CD4-positive, alpha-beta memory T cell (primary cell): ENCODE data around the gene ZNRF4. TPM values are rescaled to one million over a fixed set of nuclear protein-coding genes. Genes with fewer than 3 reads are reported as not detected.

Source experiments
- CTCF ChIA-PET: fragments of 350-600 bp; sonication (Branson Sonifier 250); formaldehyde crosslinking; loops from one replicate; lab custom pipeline; 2021; ENCODE audit warnings: inconsistent platforms; ENCODE audit not compliant: partially characterized antibody; lab: Charles Lee
- POLR2A ChIA-PET: fragments of 350-600 bp; sonication (Branson Sonifier 250); formaldehyde crosslinking; loops from one replicate; lab custom pipeline; 2021; ENCODE audit not compliant: partially characterized antibody; lab: Charles Lee
- DNase-seq, 5 donors: peaks; one replicate each; pipeline versions ENCODE4 v3.0.0 to v3.0.0-alpha.2; 2020 to 2022; ENCODE audit warnings: mixed read lengths in 1 of 5
- H3K27ac ChIP-seq: one replicate; pipeline ENCODE4 v1.7.0; 2013; ENCODE audit warnings: low read depth, low read length
- H3K27me3 ChIP-seq: 2 replicates; pipeline ENCODE4 v1.7.0; 2013; ENCODE audit warnings: mild to moderate bottlenecking, low read length, moderate library complexity; ENCODE audit not compliant: insufficient read depth
- H3K36me3 ChIP-seq: 2 replicates; pipeline ENCODE4 v1.7.0; 2013; ENCODE audit warnings: mild to moderate bottlenecking, low read length, moderate library complexity; ENCODE audit not compliant: insufficient read depth
- H3K4me1 ChIP-seq: 2 replicates; pipeline ENCODE4 v1.7.0; 2013; ENCODE audit warnings: mild to moderate bottlenecking, low read length, moderate library complexity; ENCODE audit not compliant: insufficient read depth
- H3K4me3 ChIP-seq, 2 donors: one replicate each; pipeline ENCODE4 v1.7.0; 2013; ENCODE audit warnings: low read length in 2 of 2, mild to moderate bottlenecking in 1 of 2
- H3K9me3 ChIP-seq, 2 donors: one replicate each; pipeline ENCODE4 v1.7.0; 2013; ENCODE audit warnings: low read length in 2 of 2, control low read depth in 1 of 2; ENCODE audit not compliant: control insufficient read depth in 1 of 2
- H3K27ac Mint-ChIP-seq, 7 donors: one replicate each; pipeline ENCODE4 v1.8.0; 2020 to 2021; ENCODE audit warnings: mixed read lengths in 7 of 7, mild to moderate bottlenecking in 6 of 7, inconsistent platforms in 3 of 7, moderate library complexity in 3 of 7
- H3K27me3 Mint-ChIP-seq, 2 donors: one replicate each; pipeline ENCODE4 v1.8.0; 2020 to 2021; ENCODE audit warnings: mixed read lengths in 2 of 2
- H3K36me3 Mint-ChIP-seq, 2 donors: one replicate each; pipeline ENCODE4 v1.8.0; 2020 to 2021; ENCODE audit warnings: mixed read lengths in 2 of 2, inconsistent platforms in 1 of 2, mild to moderate bottlenecking in 1 of 2
- H3K4me1 Mint-ChIP-seq, 4 donors: one replicate each; pipeline ENCODE4 v1.8.0; 2020 to 2021; ENCODE audit warnings: mixed read lengths in 4 of 4, mild to moderate bottlenecking in 1 of 4
- H3K4me3 Mint-ChIP-seq, 8 donors: one replicate each; pipeline ENCODE4 v1.8.0; 2020 to 2021; ENCODE audit warnings: mixed read lengths in 8 of 8, mild to moderate bottlenecking in 7 of 8, moderate library complexity in 6 of 8, inconsistent platforms in 3 of 8
- H3K9me3 Mint-ChIP-seq, 8 donors: one replicate each; pipeline ENCODE4 v1.8.0; 2020 to 2021; ENCODE audit warnings: mixed read lengths in 8 of 8, mild to moderate bottlenecking in 5 of 8, inconsistent platforms in 3 of 8, moderate library complexity in 1 of 8
- intact Hi-C: fragments of 100-400 bp; cut with micrococcal nuclease; formaldehyde crosslinking; loops from one replicate; pipeline ENCODE4 v1.15.1; 2023
- polyA plus RNA-seq, 2 donors: library from polyadenylated mRNA; unstranded; fragments of 300-500 nt; fragmentation: Illumina TruSeq; gene quantifications; one replicate each; pipeline ENCODE4 v1.2.3, GENCODE V29; 2021
- total RNA-seq, 2 experiments: library from RNA; stranded (reverse); gene quantifications; one replicate each; pipeline ENCODE4 v1.2.3, GENCODE V29; 2021

ZNRF4 gene
- total and polyA plus RNA-seq, 4 experiments from 2014 or later: not detected

DNA sequence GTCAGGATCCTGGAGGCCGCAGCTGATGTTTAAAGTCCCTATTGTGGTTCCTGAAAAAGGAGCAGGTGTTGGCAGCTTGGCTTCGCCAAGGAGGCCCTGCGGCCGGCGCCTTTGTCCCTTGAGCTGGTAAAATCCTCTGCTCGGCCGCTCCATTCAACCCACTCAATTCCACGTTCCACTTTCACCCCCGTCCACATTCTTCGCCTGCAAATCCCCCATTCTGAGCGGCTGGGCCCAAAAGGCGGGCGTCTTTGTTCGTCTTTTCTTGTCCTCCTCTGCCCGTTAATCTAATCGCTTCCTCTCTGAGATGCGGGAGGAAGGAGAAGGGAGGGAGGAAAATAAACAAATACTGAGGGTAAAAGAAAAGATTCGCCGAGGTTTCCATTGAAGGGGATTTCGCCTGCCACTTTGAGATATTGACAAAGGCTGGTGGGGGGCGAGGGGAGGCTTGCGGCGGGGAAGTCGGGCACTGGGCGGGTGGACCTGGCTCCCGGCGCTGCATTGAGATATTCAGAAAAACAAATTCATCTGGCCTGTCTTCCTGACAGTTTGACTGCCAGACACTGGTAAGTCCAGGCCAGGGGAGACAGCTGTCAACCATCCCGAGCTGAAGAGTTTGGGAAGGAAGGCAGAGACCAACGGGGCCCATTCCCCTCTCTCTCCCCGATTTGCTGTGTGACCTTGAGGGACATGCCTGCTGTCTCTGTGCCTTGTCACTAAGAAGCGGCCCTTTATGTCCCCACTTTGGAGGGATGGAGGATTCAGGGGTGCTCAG is 37.6 kb downstream of the ZNRF4 start:
- no peak overlapping the region for H3K27ac Mint-ChIP-seq
- Histone ChIP-seq H3K4me3 (no peak overlapping the region), H3K27ac (no peak overlapping the region), H3K9me3 (no peaks in the 10 kb centered on the region), H3K36me3 (no peaks in the 10 kb centered on the region), H3K4me1 (no peaks in the 10 kb centered on the region), H3K27me3 (peaks cover 8% of the 10 kb centered on the region)
- POLR2A ChIA-PET: no interaction called here
- DNase-seq: no peak
- peaks cover 0 to 3% (median 0%) of the 10 kb centered on the region in 8 donors for H3K9me3 Mint-ChIP-seq
- peaks cover 30 to 31% of the 10 kb centered on the region in 2 donors for H3K27me3 Mint-ChIP-seq
- H3K4me3 Mint-ChIP-seq: no peak overlapping the region
- CTCF ChIA-PET: no interaction called here
- peaks cover 0 to 5% (median 1%) of the 10 kb centered on the region in 4 donors for H3K4me1 Mint-ChIP-seq
- no peaks in the 10 kb centered on the region for H3K36me3 Mint-ChIP-seq
- intact Hi-C loops: no loop called here

DNA sequence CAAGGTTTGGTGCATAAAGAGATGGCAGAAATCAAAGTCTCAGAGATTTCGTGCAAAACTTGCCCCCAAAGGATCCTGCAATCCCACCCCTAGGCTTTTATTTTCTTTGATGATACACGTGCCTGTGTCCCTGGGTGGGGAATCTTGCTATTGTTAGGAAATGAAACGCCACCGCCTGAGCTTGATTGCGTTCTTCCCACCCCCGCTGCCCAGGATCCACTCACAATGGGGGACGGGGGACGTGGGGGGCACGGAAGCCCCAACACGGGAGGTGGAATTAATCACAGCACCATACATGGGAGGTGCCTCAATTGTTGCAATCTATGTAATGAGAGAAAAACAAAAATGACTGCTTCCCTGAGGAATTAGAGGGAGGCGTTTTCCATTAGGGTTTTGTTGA is 39.6 kb downstream of the ZNRF4 start:
- Histone ChIP-seq H3K27ac (no peak overlapping the region), H3K4me3 (no peak overlapping the region), H3K27me3 (peaks cover 8% of the 10 kb centered on the region), H3K36me3 (no peaks in the 10 kb centered on the region), H3K9me3 (no peaks in the 10 kb centered on the region), H3K4me1 (no peaks in the 10 kb centered on the region)
- POLR2A ChIA-PET: no interaction called here
- intact Hi-C loops: no loop called here
- no peak for DNase-seq
- H3K36me3 Mint-ChIP-seq: no peaks in the 10 kb centered on the region
- H3K4me3 Mint-ChIP-seq: no peak overlapping the region
- H3K27me3 Mint-ChIP-seq: peaks cover 31 to 33% of the 10 kb centered on the region in 2 donors
- CTCF ChIA-PET: no interaction called here
- H3K27ac Mint-ChIP-seq: no peak overlapping the region
- H3K9me3 Mint-ChIP-seq: peaks cover 0 to 11% (median 4%) of the 10 kb centered on the region in 8 donors
- peaks cover 0 to 5% (median 1%) of the 10 kb centered on the region in 4 donors for H3K4me1 Mint-ChIP-seq

- no peaks in the 10 kb centered on the region for H3K4me1 ChIP-seq
- no peak overlapping the region for H3K27ac Mint-ChIP-seq
- intact Hi-C loops: no loop called here
- H3K4me1 Mint-ChIP-seq: peaks cover 0 to 5% (median 1%) of the 10 kb centered on the region in 4 donors
- no peak overlapping the region for H3K4me3 ChIP-seq
- H3K27me3 Mint-ChIP-seq: peaks cover 26 to 29% of the 10 kb centered on the region in 2 donors
- CTCF ChIA-PET: no interaction called here
- no peak overlapping the region for H3K27ac ChIP-seq
- no peak for DNase-seq
- POLR2A ChIA-PET: no interaction called here
- H3K36me3 ChIP-seq: no peaks in the 10 kb centered on the region
- peaks cover 0 to 18% (median 5%) of the 10 kb centered on the region in 8 donors for H3K9me3 Mint-ChIP-seq
- no peak overlapping the region for H3K4me3 Mint-ChIP-seq
- H3K36me3 Mint-ChIP-seq: no peaks in the 10 kb centered on the region
- peaks cover 8% of the 10 kb centered on the region for H3K27me3 ChIP-seq
- H3K9me3 ChIP-seq: no peaks in the 10 kb centered on the region
These were observed 40.6 kb downstream of the ZNRF4 start for GRCh38 chr19:5495792-5496191.

DNA sequence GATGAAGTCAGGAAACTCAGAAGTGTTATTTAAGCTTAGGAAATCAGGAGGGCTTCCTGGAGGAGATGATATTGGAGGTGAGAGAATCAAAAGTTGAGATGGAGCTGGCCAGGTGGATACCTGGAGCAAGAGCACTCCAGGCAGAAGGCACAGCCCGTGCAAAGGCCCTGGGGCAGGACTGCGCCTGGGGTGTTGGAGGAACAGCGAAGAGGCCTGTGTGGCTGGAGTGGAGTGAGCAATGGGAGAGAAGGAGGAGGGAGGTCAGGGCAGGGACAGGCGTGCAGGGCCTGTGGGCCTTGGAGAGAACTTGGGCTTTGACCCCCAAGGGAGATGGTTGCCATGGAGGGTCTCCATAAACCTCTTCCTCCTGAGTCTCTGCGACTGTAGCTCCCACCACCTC is 42.1 kb downstream of the ZNRF4 start:
- Mint-ChIP-seq H3K27ac (no peak overlapping the region), H3K9me3 (peaks cover 0 to 33% (median 17%) of the 10 kb centered on the region in 8 donors), H3K4me1 (peaks cover 0 to 5% (median 1%) of the 10 kb centered on the region in 4 donors), H3K4me3 (no peak overlapping the region), H3K27me3 (peaks cover 23 to 24% of the 10 kb centered on the region in 2 donors), H3K36me3 (peaks cover 2 to 4% of the 10 kb centered on the region in 2 donors)
- Histone ChIP-seq H3K36me3 (no peaks in the 10 kb centered on the region), H3K4me1 (no peaks in the 10 kb centered on the region), H3K27ac (no peak overlapping the region), H3K4me3 (no peak overlapping the region), H3K9me3 (peaks cover 0 to 4% of the 10 kb centered on the region in 2 donors), H3K27me3 (peaks cover 4% of the 10 kb centered on the region)
- no peak for DNase-seq
- intact Hi-C loops: no loop called here
- ChIA-PET POLR2A (no interaction called here), CTCF (no interaction called here)

DNA sequence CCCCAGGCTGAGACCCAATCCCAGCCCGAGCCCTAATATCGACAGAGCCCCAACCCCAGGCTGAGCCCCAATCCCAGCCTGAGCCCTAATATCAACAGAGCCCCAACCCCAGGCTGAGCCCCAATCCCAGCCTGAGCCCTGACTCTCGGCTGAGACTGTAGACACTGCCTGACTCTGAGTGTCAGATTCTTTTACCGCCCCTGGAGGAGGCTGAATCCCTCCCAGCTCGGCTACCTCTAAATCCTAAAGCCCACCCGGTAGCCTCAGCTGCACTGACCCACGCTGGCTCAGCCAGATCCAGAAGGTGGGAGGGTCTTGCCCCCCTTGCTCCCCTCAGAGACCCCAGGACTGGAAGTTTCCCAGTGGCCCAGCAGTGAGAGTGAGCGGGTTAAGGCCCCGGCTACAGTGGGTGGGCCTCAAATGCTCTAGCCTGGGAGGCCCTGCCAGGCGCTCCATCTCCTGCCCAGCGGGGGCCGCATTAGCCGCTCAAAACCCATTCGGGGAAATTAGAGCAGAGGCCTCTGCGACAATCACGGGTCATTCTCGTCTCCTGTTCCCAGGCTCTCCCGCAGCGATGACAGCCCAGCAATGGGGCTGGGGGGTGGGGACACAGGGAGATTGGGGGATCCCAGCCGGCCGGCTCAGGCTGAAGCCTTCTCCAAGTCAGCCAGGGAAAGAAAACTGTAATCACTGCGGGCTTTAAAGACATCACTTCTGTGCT is 43.8 kb downstream of the ZNRF4 start:
- no peak for DNase-seq
- H3K9me3 Mint-ChIP-seq: peaks cover 5 to 46% (median 29%) of the 10 kb centered on the region in 8 donors
- peaks cover 0 to 5% of the 10 kb centered on the region in 2 donors for H3K9me3 ChIP-seq
- POLR2A ChIA-PET: no interaction called here
- CTCF ChIA-PET: no interaction called here
- peaks cover 3 to 5% of the 10 kb centered on the region in 2 donors for H3K36me3 Mint-ChIP-seq
- no peak overlapping the region for H3K27ac Mint-ChIP-seq
- intact Hi-C loops: no loop called here
- H3K4me1 Mint-ChIP-seq: no peaks in the 10 kb centered on the region
- no peak overlapping the region for H3K27ac ChIP-seq
- no peaks in the 10 kb centered on the region for H3K27me3 ChIP-seq
- H3K27me3 Mint-ChIP-seq: peaks cover 20 to 21% of the 10 kb centered on the region in 2 donors
- no peaks in the 10 kb centered on the region for H3K4me1 ChIP-seq
- H3K4me3 ChIP-seq: no peak overlapping the region
- H3K4me3 Mint-ChIP-seq: no peak overlapping the region
- no peaks in the 10 kb centered on the region for H3K36me3 ChIP-seq

DNA sequence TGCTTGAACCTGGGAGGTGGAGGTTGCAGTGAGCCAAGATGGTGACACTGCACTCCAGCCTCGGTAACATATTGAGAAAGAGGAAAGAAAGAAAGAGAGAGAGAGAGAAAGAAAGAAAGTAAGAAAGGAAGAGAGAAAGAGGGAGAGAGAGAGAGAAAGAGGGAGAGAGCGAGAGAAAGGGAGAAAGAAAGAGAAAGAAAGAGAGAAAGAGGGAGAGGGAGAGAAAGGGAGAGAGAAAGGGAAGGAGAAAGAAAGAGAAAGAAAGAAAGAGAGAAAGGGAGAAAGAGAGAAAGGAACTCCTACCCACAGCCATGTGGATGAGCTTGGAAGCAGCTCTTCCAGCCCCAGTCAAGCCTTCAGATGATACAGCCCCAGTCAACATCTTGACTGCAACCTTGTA is 46.7 kb downstream of the ZNRF4 start:
- H3K9me3 Mint-ChIP-seq: peaks cover 10 to 53% (median 35%) of the 10 kb centered on the region in 8 donors
- Histone ChIP-seq H3K27ac (no peak overlapping the region), H3K4me3 (no peak overlapping the region), H3K27me3 (no peaks in the 10 kb centered on the region), H3K9me3 (peaks cover 0 to 5% of the 10 kb centered on the region in 2 donors), H3K4me1 (no peaks in the 10 kb centered on the region), H3K36me3 (no peaks in the 10 kb centered on the region)
- peaks cover 3 to 8% of the 10 kb centered on the region in 2 donors for H3K36me3 Mint-ChIP-seq
- CTCF ChIA-PET: no interaction called here
- H3K4me3 Mint-ChIP-seq: no peak overlapping the region
- no peak overlapping the region for H3K27ac Mint-ChIP-seq
- DNase-seq: no peak
- intact Hi-C loops: no loop called here
- no peaks in the 10 kb centered on the region for H3K4me1 Mint-ChIP-seq
- H3K27me3 Mint-ChIP-seq: peaks cover 11% of the 10 kb centered on the region in 2 donors
- POLR2A ChIA-PET: no interaction called here

- Mint-ChIP-seq H3K4me3 (no peak overlapping the region), H3K27me3 (peaks cover 6 to 7% of the 10 kb centered on the region in 2 donors), H3K9me3 (peaks cover 10 to 49% (median 33%) of the 10 kb centered on the region in 8 donors), H3K36me3 (peaks cover 3 to 8% of the 10 kb centered on the region in 2 donors), H3K27ac (no peak overlapping the region), H3K4me1 (no peaks in the 10 kb centered on the region)
- Histone ChIP-seq H3K4me3 (no peak overlapping the region), H3K27me3 (no peaks in the 10 kb centered on the region), H3K4me1 (no peaks in the 10 kb centered on the region), H3K9me3 (peaks cover 0 to 5% of the 10 kb centered on the region in 2 donors), H3K27ac (no peak overlapping the region), H3K36me3 (no peaks in the 10 kb centered on the region)
- no peak for DNase-seq
- ChIA-PET CTCF (no interaction called here), POLR2A (no interaction called here)
- intact Hi-C loops: no loop called here
These were observed 48.4 kb downstream of the ZNRF4 start for GRCh38 chr19:5503598-5503997.
